Glomerular visceral epithelial cell (primary cell): Measurements from ENCODE around the gene SORCS2.

Experiments used
- DNase-seq: peaks from one replicate; pipeline ENCODE4 v3.0.0-alpha.2; 2016; ENCODE audit errors: extremely low spot score

Gene SORCS2

GRCh38 chr4:7510066-7510465 lies 317.7 kb downstream of the SORCS2 start:
- no peak for DNase-seq

GRCh38 chr4:7510538-7510937 lies 318.2 kb downstream of the SORCS2 start:
- no peak for DNase-seq

DNA sequence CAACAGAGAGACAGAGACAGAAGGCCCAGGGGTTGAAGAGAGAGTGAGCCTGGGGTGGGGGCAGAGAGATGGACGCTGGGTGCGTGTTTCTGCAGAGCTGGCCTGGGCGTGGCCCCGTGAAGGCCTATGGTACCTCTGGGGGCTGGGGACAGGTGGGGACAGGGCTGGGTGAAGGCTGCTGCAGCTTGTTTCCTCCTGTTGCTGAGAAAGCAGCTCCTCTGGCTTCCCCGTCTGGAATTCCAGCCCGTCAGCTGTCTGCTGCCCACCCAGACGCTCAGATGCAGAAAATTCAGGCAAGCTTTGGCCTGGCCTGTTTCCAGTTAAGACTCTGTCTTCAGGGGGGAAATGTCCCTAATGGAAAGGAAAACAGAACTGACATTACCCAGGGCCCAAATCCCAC lies 319.2 kb downstream of the SORCS2 start:
- DNase-seq, result no peak

DNA sequence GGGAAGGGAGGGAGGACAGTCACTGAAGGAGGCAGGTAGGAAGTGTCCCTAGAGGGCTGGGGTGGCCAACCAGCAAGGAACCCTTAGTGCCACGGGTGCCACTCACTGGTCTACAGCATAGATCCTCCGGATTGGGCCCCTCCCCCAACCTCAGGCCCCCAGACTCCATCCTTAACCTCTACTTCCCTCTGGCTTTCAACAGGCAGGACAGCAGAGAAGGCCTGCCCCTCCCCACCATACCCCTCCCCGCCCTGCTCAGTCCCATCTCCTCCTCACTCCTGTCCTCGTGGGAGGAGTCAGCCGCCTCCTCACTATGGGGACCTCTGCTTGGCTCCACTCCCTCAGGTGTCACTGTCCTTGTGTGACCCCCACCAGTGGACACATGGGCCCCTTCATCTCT lies 320.1 kb downstream of the SORCS2 start:
- DNase-seq, result no peak

- no peak for DNase-seq
Measured at GRCh38 chr4:7512946-7513345, 320.6 kb downstream of the SORCS2 start.

DNA sequence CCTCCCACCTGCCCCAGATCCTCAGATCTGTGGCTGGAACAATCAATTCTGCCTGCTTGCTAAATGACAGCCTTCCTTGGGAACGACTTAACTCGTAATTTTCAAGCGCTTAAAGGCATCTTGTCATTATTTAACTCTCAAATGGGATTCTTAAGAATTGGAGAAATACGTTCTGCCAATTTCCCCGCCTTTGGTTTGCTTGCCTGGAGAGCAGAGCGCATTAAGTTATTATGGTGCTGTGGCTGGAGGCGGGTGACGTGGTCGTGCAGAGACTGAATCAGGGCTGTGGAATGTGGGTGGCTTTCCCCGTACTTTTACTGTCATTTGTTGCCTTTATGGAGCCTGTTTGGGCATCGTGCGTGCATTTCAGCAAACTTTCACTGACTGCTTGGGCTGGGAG lies 321.3 kb downstream of the SORCS2 start:
- no peak for DNase-seq

DNA sequence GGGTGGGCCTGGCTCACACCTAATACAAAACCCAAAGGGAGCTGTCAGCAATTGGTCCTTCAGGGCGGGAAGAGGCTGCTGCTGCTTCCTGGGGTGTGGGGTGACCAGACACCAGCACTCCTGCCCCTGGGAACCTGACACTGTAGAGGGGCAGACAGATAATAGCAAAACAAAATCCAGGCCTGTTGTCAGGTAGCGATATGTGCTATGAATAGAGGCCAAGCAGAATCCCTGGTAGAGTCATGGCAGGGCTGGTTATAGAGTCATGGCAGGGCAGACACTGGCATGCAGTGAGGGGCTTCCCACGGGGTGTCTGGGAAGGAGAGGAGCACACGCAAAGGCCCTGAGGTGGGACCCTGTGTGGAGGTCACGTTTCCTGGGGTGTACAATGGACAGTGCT lies 321.9 kb downstream of the SORCS2 start:
- DNase-seq, result no peak

DNA sequence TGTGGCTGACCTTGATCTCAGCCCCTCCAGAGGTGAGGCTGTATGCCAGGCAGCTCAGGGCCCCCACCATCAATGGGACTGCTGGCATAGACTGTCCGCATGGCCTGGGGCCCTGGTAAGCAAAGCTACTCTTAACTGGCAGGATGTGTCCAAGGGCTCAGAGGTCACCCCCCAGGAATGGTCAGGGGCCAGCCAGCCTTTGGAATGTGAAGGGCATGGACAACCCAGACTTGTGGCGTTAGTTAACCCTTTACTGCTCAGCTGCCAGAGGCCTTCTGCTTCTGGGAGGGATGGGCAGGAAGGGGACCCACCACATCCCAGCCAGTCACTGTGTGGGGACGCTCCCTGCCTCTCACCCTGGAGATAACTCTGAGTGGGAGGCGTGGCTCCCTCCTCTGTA lies 322.5 kb downstream of the SORCS2 start:
- DNase-seq, result no peak

GRCh38 chr4:7515390-7515902 lies 323.1 kb downstream of the SORCS2 start:
- no peak for DNase-seq

DNA sequence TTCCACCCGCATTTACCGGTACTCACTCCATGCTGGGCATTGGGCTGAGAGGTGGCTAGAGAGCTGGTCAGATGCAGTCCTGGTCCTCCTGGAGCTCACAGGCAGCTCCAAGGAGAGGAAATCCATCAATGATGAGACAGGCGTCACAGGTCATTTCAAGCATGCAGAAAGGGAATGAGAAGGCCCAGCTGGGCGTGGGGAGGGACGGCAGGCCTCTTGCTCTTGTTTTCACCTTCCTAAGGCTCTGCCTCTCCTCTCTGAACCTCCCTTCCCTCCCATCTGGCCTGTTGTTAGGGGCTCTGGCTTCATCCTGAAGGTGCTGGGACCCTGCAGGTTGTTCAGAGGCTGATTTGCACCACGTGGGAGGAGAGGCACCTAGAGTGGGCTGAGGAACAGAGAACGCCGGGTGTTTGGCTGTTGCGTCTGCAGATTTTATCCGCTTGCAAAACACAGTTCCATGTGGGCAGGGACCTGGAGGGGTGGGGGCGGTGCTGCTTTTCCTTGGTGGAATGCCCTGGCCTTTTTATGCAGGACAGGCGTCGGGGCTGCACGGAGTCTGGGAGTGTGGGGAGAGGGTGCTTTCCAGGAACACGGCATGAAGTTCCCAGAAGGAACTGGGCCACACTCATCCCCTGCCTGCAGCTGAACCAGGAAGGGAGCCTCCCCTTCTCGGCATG lies 323.9 kb downstream of the SORCS2 start:
- no peak for DNase-seq

DNA sequence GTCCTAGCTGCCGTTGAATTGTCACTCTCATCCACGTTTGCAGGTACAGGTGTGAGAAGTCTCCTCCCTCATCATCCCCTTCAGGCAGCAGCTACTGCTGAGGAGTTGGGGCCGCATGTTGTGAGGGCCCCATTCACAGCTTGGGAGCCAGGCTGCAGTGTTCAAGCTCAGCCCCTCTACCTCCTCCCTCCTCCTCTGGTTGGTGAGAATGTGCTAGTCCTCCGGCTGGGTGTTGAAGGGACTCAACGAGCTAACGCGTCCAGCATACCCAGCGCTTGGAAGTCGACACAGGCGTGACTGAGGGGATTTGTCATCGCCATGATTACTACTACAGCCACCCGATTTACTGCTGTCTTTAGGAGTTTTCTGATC lies 324.4 kb downstream of the SORCS2 start:
- no peak for DNase-seq

DNA sequence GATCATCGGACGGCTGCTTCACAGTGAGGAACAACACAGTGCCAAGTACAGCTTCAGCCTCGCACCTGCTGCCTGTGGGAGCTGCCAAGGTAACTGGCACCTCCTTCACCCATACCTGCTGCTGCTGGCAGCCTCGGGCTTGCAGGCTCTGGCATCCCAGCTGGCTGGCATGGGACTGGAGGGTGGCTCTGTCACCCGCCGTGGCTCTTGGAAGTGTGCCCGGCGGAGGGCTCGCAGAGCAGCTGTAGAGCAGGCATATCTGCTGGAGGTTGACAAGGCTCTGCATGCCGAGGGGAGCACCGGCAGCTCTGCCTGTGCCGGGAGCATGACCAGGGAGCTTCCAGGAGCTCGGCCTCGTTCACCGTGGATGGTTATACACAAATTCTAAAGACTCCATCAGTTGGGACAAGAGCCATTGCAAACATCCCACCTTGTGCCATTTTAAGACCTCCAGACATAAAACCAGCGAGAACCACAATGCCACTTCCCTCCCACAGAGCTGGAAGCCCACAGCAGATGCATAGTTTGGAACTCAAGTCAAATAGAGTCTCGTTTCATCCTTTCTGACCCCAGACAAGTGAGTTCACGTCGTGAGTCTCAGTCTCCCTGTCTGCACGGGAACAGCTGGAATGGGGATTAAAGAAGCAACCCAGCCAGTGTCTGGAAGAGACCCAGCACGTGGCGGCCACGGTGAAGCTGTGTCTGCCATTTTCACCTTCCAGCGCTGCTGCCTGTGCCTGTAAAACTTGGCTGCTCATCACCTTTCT lies 326.7 kb downstream of the SORCS2 start:
- DNase-seq, result no peak

DNA sequence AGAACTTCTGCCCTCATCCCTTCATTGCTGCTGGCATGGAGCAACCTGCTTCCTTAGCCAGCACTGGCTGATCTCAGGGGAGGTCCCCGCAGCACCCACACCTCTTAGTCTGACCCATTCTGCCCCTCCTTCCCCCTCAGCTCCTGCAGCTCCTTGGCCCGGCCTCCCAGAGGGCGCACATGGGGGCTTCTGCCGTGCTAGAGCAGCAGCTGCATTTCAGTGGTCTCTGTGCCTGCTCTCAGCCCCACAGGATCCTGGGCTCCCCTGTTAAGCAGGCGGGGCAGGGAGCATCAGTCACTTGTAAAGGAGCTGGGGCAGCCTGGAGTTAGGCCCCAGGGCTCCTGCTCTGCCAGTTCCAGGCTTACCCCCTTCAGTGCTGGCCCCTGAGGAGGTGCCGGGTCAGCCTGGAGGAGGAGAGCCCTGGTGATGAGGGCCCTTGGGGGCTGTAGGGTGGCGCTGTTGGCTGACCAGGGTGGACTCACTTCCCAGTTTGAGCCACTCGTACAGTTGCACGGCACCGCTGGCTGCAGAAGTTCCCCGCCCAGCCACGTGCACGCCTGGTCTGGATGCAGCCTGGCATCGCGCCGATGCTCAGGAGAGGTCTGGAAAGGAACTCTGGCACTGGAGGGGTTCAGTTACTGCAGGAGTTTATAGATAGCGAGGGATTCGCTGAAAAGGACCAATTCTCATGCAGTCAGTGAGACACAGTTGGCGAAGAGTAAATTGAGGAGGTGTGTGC lies 327.5 kb downstream of the SORCS2 start:
- no peak for DNase-seq

- DNase-seq, result no peak
Measured at GRCh38 chr4:7521666-7522065, 329.3 kb downstream of the SORCS2 start.

- no peak for DNase-seq
Measured at GRCh38 chr4:7522452-7523220, 330.3 kb downstream of the SORCS2 start.

DNA sequence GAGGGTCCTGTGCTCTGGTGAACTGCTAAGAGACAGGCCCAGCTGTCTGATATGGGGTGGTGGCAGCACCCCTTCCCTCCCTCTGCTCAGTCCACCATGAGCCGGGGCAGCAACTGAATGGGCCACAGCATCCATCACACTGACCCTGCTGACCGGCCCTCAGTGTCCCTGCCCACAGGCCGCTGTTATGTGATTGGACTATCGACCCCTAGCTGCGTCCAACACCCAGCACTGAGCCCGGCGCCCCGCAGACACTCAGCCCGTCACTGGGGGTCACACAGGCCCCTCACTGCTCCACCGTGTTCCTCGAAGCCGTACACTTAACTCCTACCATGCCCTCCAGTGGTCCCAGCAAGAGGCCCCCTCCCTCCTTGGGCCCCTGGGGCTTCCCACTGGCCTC lies 331.2 kb downstream of the SORCS2 start:
- DNase-seq, result no peak

GRCh38 chr4:7524064-7524682 lies 331.8 kb downstream of the SORCS2 start:
- no peak for DNase-seq

GRCh38 chr4:7524843-7525242 lies 332.5 kb downstream of the SORCS2 start:
- DNase-seq, result no peak

GRCh38 chr4:7526491-7526890 lies 334.2 kb downstream of the SORCS2 start:
- no peak for DNase-seq

- no peak for DNase-seq
Measured at GRCh38 chr4:7526929-7527535, 334.7 kb downstream of the SORCS2 start.
